ENCODE data around the gene CCL22.

- TF ChIP-seq CTCF (conservative IDR thresholded peaks at IDR 0.05; ENCODE audit: low read depth, low read length) (no peak), EZH2 (IDR thresholded peaks at IDR 0.05; ENCODE audit: borderline replicate concordance, low read depth, low read length, poor library complexity, severe bottlenecking) (no peak)
Measured at GRCh38 chr16:57356547-57356946, 2.0 kb upstream of the CCL22 start.
